RWPE1 (cell line): ENCODE data around the gene RARG.
"Not testable (repeated sequence)": the region's sequence is repeated elsewhere in the genome, so short reads cannot be mapped to it uniquely, and the experiment has no call there.

Experiments
- CTCF ChIA-PET: fragments of 350-600 bp; sonication (Branson Sonifier 250); formaldehyde crosslinking; extraction: SDS; loops from one replicate; lab custom pipeline; 2021; lab: Yijun Ruan, JAX
- POLR2A ChIA-PET: fragments of 400-600 bp; formaldehyde crosslinking; extraction: SDS; loops from one replicate; lab custom pipeline; 2020; ENCODE audit warnings: antibody characterized with exemption; ENCODE audit not compliant: low non-redundant PET; lab: Yijun Ruan, JAX
- DNase-seq: peaks from one replicate; pipeline ENCODE4 v3.0.0; 2012; ENCODE audit warnings: low spot score
- H3K27ac ChIP-seq: fragments of 450-650 bp; 2 replicates; pipeline ENCODE4 v1.5.1; 2017
- CTCF ChIP-seq: fragments of 450-650 bp; conservative IDR thresholded peaks from 2 replicates; pipeline ENCODE4 v1.5.1; 2017; ENCODE audit warnings: low read depth, mild to moderate bottlenecking

Gene RARG

GRCh38 chr12:53210843-53211242, 21.2 kb downstream of the RARG start:
- peak overlapping the region; percentile 7; the same call in 1 of the 2 replicates for H3K27ac ChIP-seq
- no peak for TF ChIP-seq CTCF
- ChIA-PET CTCF (interaction anchor here (0.6 to 3.0 kb wide), 3 partner anchors 41 to 158 kb away, joined by 3 to 25 read pairs (median 11); partner anchors contain the start of gene ESPL1), POLR2A (interaction anchor here (0.6 kb wide), 1 partner anchor 15 kb away, joined by 3 read pairs; no protein-coding TSS in a partner anchor)
- no peak for DNase-seq

- no peak for TF ChIP-seq CTCF
- DNase-seq, result no peak
- CTCF ChIA-PET, result no interaction called here
- POLR2A ChIA-PET, result no interaction called here
- H3K27ac ChIP-seq, result no peak overlapping the region
These were observed 23.0 kb downstream of the RARG start for GRCh38 chr12:53208877-53209463.

GRCh38 chr12:53208435-53208834, 23.6 kb downstream of the RARG start:
- ChIA-PET POLR2A (no interaction called here), CTCF (no interaction called here)
- no peak overlapping the region for H3K27ac ChIP-seq
- TF ChIP-seq CTCF, result no peak
- DNase-seq, result no peak

GRCh38 chr12:53207042-53207441, 25.0 kb downstream of the RARG start, which contains the start of gene ITGB7:
TSS of gene ITGB7 (minus strand) at chr12:53207251. CDS start at chr12:53200443, 6,808 bp downstream.
- no peak for DNase-seq

GRCh38 chr12:53205747-53206419, 26.1 kb downstream of the RARG start:
- ChIA-PET CTCF (no interaction called here), POLR2A (interaction anchor here (0.5 kb wide), 1 partner anchor 17 kb away, joined by 4 read pairs; no protein-coding TSS in a partner anchor)
- no peak overlapping the region for H3K27ac ChIP-seq
- peak; percentile 70 for DNase-seq
- TF ChIP-seq CTCF, result no peak

More at GRCh38 chr12:53207042-53207441, 25.0 kb downstream of the RARG start, which contains the start of gene ITGB7:
- POLR2A ChIA-PET, result no interaction called here
- TF ChIP-seq CTCF, result no peak
- no peak within 1 kb of the TSS for H3K27ac ChIP-seq
- CTCF ChIA-PET, result no interaction called here

- H3K27ac ChIP-seq, result no peak overlapping the region
- no peak for TF ChIP-seq CTCF
- DNase-seq, result no peak
- POLR2A ChIA-PET, result no interaction called here
- CTCF ChIA-PET, result interaction anchor here (2.0 kb wide), 1 partner anchor 9 kb away, joined by 6 read pairs; no protein-coding TSS in a partner anchor
These were observed 27.7 kb downstream of the RARG start for GRCh38 chr12:53204351-53204750.

- POLR2A ChIA-PET, result not testable (repeated sequence)
These were observed 29.7 kb downstream of the RARG start for GRCh38 chr12:53202316-53202715.

More at GRCh38 chr12:53202316-53202715, 29.7 kb downstream of the RARG start:
- not testable (repeated sequence) for DNase-seq, H3K27ac ChIP-seq
- CTCF ChIA-PET, result interaction anchor here (0.5 to 1.0 kb wide), 2 partner anchors 39 to 66 kb away, joined by 3 read pairs; partner anchors contain the start of gene ESPL1
